GM12865 (cell line): Measurements from ENCODE around the gene SLC39A11.

Source experiments
- DNase-seq: peaks from one replicate; pipeline ENCODE4 v3.0.0; 2010; ENCODE audit warnings: low read depth
- H3K4me3 ChIP-seq: 2 replicates; pipeline ENCODE4 v1.5.1; 2011; ENCODE audit warnings: mild to moderate bottlenecking, low read depth, low read length, control low read depth
- CTCF ChIP-seq: IDR thresholded peaks from 2 replicates; pipeline ENCODE4 v1.5.1; 2011; ENCODE audit warnings: low read length, control low read depth, low read depth, inconsistent platforms; ENCODE audit not compliant: insufficient read depth; ENCODE audit errors: missing control alignments

The SLC39A11 gene

GRCh38 chr17:73043686-73044581 lies 48.6 kb downstream of the SLC39A11 start:
- TF ChIP-seq CTCF = no peak
- no peak overlapping the region for H3K4me3 ChIP-seq
- DNase-seq = peak; percentile 12

- TF ChIP-seq CTCF = no peak
- H3K4me3 ChIP-seq = no peak overlapping the region
- DNase-seq = no peak
Measured at GRCh38 chr17:73042809-73043685, 49.4 kb downstream of the SLC39A11 start.

GRCh38 chr17:73042225-73042624 lies 50.3 kb downstream of the SLC39A11 start:
- no peak overlapping the region for H3K4me3 ChIP-seq
- TF ChIP-seq CTCF = no peak
- DNase-seq = no peak

- no peak for TF ChIP-seq CTCF
- no peak overlapping the region for H3K4me3 ChIP-seq
- no peak for DNase-seq
Measured at GRCh38 chr17:73039282-73039681, 53.2 kb downstream of the SLC39A11 start.

- no peak overlapping the region for H3K4me3 ChIP-seq
- no peak for DNase-seq
- no peak for TF ChIP-seq CTCF
Measured at GRCh38 chr17:73031472-73031871, 61.0 kb downstream of the SLC39A11 start.

- no peak for DNase-seq
- no peak for TF ChIP-seq CTCF
- no peak overlapping the region for H3K4me3 ChIP-seq
Measured at GRCh38 chr17:73030995-73031394, 61.5 kb downstream of the SLC39A11 start.
